Activated CD4-positive, alpha-beta T cell treated with anti-CD3 and anti-CD28 coated beads for 36 hours (primary cell): ENCODE results near the gene CCDC81. TPM values are rescaled to one million over a fixed set of nuclear protein-coding genes. Genes with fewer than 3 reads are reported as not detected.
"Not testable (repeated sequence)": the region's sequence is repeated elsewhere in the genome, so short reads cannot be mapped to it uniquely, and the experiment has no call there.

Source experiments
- ATAC-seq: fragments of 200-7000 bp; cut with Tn5 transposase; one replicate; pipeline ENCODE4 v1.10.0; 2021; ENCODE audit warnings: mild to moderate bottlenecking, moderate library complexity
- CTCF ChIA-PET: fragments of 350-600 bp; sonication (Branson Sonifier 250); formaldehyde crosslinking; loops from one replicate; lab custom pipeline; 2021; ENCODE audit warnings: antibody characterized with exemption; lab: Charles Lee
- POLR2A ChIA-PET: fragments of 350-600 bp; sonication (Branson Sonifier 250); formaldehyde crosslinking; loops from one replicate; lab custom pipeline; 2021; ENCODE audit warnings: antibody characterized with exemption, inconsistent platforms; lab: Charles Lee
- DNase-seq: peaks from one replicate; pipeline ENCODE4 v3.0.0-alpha.2; 2020
- H3K27ac Mint-ChIP-seq: one replicate; pipeline ENCODE4 v1.8.0; 2021; ENCODE audit warnings: mixed read lengths
- H3K27me3 Mint-ChIP-seq: one replicate; pipeline ENCODE4 v1.8.0; 2021; ENCODE audit warnings: mixed read lengths
- H3K36me3 Mint-ChIP-seq: one replicate; pipeline ENCODE4 v1.8.0; 2021; ENCODE audit warnings: low read depth, mixed read lengths
- H3K4me1 Mint-ChIP-seq: one replicate; pipeline ENCODE4 v1.8.0; 2021; ENCODE audit warnings: mixed read lengths
- H3K4me3 Mint-ChIP-seq: one replicate; pipeline ENCODE4 v1.8.0; 2021; ENCODE audit warnings: mild to moderate bottlenecking, moderate library complexity, mixed read lengths
- H3K9me3 Mint-ChIP-seq: one replicate; pipeline ENCODE4 v1.8.0; 2021; ENCODE audit warnings: low read depth, mixed read lengths
- intact Hi-C, 2 experiments: fragments of 100-400 bp; cut with DNase I in 1 of 2; cut with micrococcal nuclease in 1 of 2; formaldehyde crosslinking; loops; one replicate each; pipeline versions ENCODE4 v1.14.2 to v1.15.1; 2022 to 2024; cut with DNase I, micrococcal nuclease
- total RNA-seq, 2 experiments: library from RNA; stranded (reverse); gene quantifications; one replicate each; pipeline ENCODE4 v1.2.3, GENCODE V29; 2021

Gene CCDC81
- under 1 TPM; 0.79 to 0.82 TPM for total RNA-seq

DNA sequence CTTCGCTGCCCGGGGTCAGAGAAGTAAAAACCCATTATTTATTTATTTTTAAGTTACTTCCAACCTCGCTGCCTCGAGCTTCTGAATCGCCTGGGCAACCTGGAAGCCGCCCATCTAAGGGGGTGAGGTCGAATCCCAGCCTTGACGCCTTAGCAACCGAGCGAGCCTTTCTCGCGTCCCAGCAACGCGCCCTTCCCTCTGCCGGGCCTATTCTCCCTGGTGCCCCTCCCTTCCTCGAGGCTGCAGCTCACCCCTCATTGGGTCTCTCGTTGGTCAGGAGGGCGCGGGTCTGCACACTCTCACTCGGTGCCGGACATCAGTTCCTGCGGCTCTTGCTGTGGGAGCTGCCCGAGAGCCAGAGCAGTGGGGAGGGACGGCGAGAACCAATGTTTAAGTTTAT, at the start of gene CCDC81:
CCDC81 (plus strand) TSS at position 302 of the 400 bp plus-strand sequence. CDS start 277 bp downstream, outside the sequence.
- Mint-ChIP-seq H3K4me1 (no peaks in the 10 kb centered on the region), H3K27me3 (peaks cover 14% of the 10 kb centered on the region), H3K27ac (no peak within 1 kb of the TSS), H3K4me3 (no peak within 1 kb of the TSS), H3K36me3 (peaks cover 2% of the 10 kb centered on the region), H3K9me3 (no peaks in the 10 kb centered on the region)
- intact Hi-C loops, result no loop called here
- ATAC-seq (no peak), DNase-seq (no peak)
- ChIA-PET CTCF (interaction anchor here (0.7 kb wide), 1 partner anchor 70 kb away, joined by 3 read pairs; no protein-coding TSS in a partner anchor), POLR2A (no interaction called here)

DNA sequence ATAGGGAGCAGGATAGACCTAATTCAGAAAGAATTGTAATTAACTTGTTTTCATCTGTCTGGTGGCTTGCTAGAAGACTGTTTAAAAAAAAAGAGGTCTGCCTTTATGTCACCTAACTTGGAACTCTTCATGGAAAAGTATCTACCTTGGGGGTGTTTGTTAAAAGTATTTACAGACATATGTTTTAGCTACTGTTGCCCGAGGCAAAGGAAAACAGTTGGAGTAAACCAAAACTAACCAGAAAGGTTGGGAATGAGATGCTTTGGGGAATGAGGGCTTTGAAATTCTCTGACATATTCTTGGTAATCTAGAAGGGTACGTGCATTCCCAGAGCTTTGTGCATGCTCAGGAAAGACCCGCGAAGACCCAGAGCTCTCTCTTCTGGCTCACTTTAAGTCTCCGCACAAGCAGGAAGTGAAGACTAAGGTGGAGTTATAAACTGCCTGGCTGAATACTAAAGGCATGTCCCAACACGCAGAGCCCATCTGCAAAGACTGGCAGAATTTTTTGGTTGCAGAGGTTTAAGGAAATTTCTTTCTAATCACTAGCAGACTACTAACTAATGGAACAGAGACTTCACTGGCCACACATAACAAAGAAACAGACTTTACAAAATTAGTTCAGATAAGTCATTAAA, 39.4 kb upstream of the CCDC81 start:
- no peak for ATAC-seq
- CTCF ChIA-PET, result no interaction called here
- no peaks in the 10 kb centered on the region for H3K27me3 Mint-ChIP-seq
- no peak for DNase-seq
- H3K4me3 Mint-ChIP-seq, result no peak overlapping the region
- peaks cover 59% of the 10 kb centered on the region for H3K36me3 Mint-ChIP-seq
- POLR2A ChIA-PET, result no interaction called here
- no peak overlapping the region for H3K27ac Mint-ChIP-seq
- intact Hi-C loops, result no loop called here
- H3K9me3 Mint-ChIP-seq, result peaks cover 8% of the 10 kb centered on the region
- H3K4me1 Mint-ChIP-seq, result no peaks in the 10 kb centered on the region

DNA sequence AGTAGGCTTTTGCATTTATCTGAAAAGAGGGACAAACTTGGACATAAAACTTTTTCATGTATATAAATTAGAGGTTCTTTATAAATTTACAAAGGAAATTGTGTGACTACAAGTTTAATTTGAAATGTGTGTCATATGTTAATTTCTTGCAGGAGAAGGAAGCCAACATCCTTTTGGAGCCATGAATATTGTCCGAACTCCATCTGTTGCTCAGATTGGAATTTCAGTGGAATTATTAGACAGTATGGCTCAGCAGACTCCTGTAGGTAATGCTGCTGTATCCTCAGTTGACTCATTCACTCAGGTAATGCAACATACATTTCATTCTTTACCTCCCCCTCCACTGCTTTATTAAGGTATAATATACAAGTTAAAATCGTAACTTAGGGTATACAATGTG, 37.5 kb upstream of the CCDC81 start:
- intact Hi-C loops, result no loop called here
- CTCF ChIA-PET, result interaction anchor here (0.6 kb wide), 1 partner anchor 639 kb away, joined by 3 read pairs; no protein-coding TSS in a partner anchor

DNA sequence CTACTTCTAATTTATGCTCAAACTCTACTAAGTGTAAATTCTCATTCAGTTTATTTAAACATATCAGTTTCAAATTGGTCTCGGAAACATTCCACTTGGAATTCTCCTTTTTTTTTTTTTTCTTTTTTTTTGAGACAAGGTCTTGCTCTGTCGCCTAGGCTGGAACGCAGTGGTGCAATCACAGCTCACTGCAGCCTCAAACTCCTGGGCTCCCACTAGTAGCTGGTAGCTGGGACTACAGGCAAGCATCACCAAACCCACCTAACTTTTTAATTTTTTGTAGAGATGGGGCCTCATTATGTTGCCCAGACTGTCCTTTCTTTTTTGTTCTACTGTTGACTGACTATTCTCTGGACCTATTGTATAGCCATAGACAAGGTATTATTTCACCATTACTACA, 33.3 kb upstream of the CCDC81 start:
- intact Hi-C loops, result no loop called here
- DNase-seq, result no peak
- no peaks in the 10 kb centered on the region for H3K27me3 Mint-ChIP-seq
- H3K36me3 Mint-ChIP-seq, result peaks cover 54% of the 10 kb centered on the region
- peaks cover 17% of the 10 kb centered on the region for H3K4me1 Mint-ChIP-seq
- ChIA-PET POLR2A (no interaction called here), CTCF (interaction anchor here (0.6 to 0.7 kb wide), 2 partner anchors 721 to 1480 kb away, joined by 3 read pairs; no protein-coding TSS in a partner anchor)
- no peak for ATAC-seq
- no peak overlapping the region for H3K27ac Mint-ChIP-seq
- H3K9me3 Mint-ChIP-seq, result peaks cover 4% of the 10 kb centered on the region
- H3K4me3 Mint-ChIP-seq, result no peak overlapping the region

More for the DNA sequence above, 37.5 kb upstream of the CCDC81 start:
- Mint-ChIP-seq H3K27me3 (no peaks in the 10 kb centered on the region), H3K4me1 (peaks cover 3% of the 10 kb centered on the region), H3K36me3 (peaks cover 64% of the 10 kb centered on the region), H3K4me3 (no peak overlapping the region), H3K9me3 (peaks cover 8% of the 10 kb centered on the region), H3K27ac (no peak overlapping the region)
- no peak for ATAC-seq
- POLR2A ChIA-PET, result no interaction called here
- no peak for DNase-seq

DNA sequence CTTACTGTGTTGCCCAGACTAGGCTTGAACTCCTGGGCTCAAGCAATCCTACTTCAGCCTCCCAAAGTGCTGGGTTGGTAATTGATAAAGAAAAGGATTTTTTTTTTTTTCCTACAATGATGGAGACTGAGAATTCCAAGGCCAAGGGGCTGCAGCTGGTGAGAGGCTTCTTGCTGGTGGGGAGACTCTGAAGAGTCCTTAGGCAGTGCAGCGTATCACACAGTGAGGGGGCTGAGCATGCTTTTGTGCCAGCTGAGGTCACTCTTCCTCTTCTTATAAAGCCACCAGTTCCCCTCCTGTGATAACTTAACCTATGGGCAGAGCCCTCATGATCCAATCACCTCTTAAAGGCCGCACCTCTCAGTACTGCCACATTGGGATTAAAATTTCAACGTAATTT, 28.2 kb upstream of the CCDC81 start:
- H3K4me1 Mint-ChIP-seq, result peaks cover 17% of the 10 kb centered on the region
- H3K27me3 Mint-ChIP-seq, result no peaks in the 10 kb centered on the region
- ChIA-PET CTCF (no interaction called here), POLR2A (interaction anchor here (0.7 kb wide), 1 partner anchor 16 kb away, joined by 4 read pairs; no protein-coding TSS in a partner anchor)
- H3K4me3 Mint-ChIP-seq, result no peak overlapping the region
- H3K36me3 Mint-ChIP-seq, result peaks cover 14% of the 10 kb centered on the region
- no peak overlapping the region for H3K27ac Mint-ChIP-seq
- ATAC-seq (no peak), DNase-seq (no peak)
- H3K9me3 Mint-ChIP-seq, result no peaks in the 10 kb centered on the region
- intact Hi-C loops, result no loop called here

DNA sequence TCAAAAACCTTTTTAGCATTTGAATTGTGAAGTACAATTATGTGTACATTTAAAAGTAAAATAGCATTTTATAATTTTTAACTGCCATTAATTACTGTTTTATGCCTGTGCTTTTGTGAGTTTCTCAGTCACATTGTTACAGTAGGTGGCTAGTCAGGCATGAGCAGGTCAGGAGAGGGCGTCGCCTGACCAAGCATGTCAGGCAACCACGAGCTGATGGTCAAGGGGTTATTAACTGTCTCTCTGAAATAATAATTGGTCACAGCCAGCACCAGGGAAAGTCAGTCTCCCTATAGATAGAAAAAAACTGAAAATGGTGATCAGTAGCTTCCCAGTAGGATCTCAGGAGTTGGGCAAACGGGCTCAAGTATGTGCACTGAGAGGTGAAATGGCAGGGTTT, 19.4 kb upstream of the CCDC81 start:
- Mint-ChIP-seq H3K27ac (no peak overlapping the region), H3K27me3 (no peaks in the 10 kb centered on the region), H3K36me3 (no peaks in the 10 kb centered on the region), H3K4me3 (no peak overlapping the region), H3K4me1 (no peaks in the 10 kb centered on the region), H3K9me3 (no peaks in the 10 kb centered on the region)
- CTCF ChIA-PET, result interaction anchor here (0.6 to 0.8 kb wide), 2 partner anchors 17 to 626 kb away, joined by 3 read pairs; no protein-coding TSS in a partner anchor
- POLR2A ChIA-PET, result no interaction called here
- ATAC-seq, result no peak
- no peak for DNase-seq
- intact Hi-C loops, result no loop called here

DNA sequence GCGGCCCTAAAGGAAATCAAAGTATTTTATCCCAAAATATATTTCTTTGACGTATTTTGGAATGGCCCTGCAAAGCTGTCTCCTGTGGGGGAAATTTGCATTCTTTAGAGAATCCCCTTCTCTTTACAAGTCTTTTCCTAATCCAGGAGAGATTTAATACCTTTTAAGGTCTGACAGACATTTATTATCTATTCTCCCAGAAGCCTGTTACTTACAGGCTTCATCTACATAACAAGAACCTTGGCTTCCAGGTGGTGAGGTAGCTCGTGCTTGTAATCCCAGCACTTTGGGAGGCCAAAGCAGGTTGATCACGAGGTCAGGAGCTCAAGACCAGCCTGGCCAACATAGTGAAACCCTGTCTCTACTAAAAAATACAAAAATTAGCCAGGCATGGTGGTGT, 17.3 kb upstream of the CCDC81 start:
- H3K36me3 Mint-ChIP-seq, POLR2A ChIA-PET, ATAC-seq, H3K4me1 Mint-ChIP-seq, DNase-seq, H3K27ac Mint-ChIP-seq, intact Hi-C loops, H3K27me3 Mint-ChIP-seq, H3K4me3 Mint-ChIP-seq, H3K9me3 Mint-ChIP-seq: not testable (repeated sequence)
- CTCF ChIA-PET, result interaction anchor here (0.7 kb wide), 1 partner anchor 9 kb away, joined by 3 read pairs; no protein-coding TSS in a partner anchor

DNA sequence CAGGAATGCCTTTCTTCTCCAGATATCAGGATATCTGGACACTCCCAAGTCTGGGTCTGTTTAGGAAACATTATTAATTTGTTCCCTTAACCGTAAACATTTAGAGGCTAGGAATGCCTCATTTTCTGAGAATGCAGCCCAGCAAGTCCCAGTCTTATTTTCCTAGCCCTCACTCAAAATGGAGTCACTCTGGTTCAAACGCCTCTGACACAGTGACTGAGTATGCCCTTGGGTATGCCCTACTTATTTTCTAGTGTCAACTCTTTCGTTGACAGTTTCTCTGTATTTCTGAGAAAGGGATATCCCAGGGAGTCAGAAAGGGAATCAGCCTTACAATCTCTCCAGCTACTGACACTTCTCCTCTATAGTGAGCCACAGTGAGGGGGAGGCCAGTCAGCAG, 16.0 kb upstream of the CCDC81 start:
- intact Hi-C loops, result no loop called here
- no peak for ATAC-seq
- Mint-ChIP-seq H3K27ac (no peak overlapping the region), H3K36me3 (no peaks in the 10 kb centered on the region), H3K9me3 (no peaks in the 10 kb centered on the region), H3K4me1 (no peaks in the 10 kb centered on the region), H3K27me3 (no peaks in the 10 kb centered on the region), H3K4me3 (no peak overlapping the region)
- POLR2A ChIA-PET, result no interaction called here
- DNase-seq, result no peak
- CTCF ChIA-PET, result no interaction called here

DNA sequence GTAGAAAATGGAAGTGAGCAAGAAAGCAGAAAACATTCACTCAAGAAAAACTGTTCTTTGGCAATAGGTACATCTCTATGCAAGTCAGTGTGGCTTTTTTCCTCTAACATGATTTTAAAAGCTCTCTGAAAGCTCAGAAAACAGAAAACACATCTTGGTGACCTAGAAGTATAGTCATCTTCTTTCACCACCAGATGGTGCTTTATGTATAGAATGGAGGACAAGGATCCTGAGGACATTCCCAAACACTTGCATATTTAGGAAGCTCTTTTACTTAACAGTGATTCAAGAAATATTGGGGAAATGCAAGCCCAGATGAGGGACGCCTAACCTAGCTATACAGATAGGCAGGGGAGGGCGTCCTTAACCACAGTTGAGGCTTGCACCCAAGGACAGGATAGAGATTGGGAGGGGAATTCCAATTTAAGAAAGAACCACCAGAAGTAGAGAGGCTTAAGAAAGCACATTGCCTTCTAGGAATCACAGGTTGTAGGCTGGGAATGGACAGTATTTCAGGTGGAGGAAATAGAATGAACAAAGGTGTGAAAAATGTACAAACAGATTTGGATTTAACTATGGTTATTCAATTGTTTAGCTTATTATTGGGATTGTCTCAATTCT, 13.8 kb upstream of the CCDC81 start:
- ATAC-seq (no peak), DNase-seq (no peak)
- Mint-ChIP-seq H3K27me3 (no peaks in the 10 kb centered on the region), H3K4me3 (no peak overlapping the region), H3K36me3 (no peaks in the 10 kb centered on the region), H3K4me1 (no peaks in the 10 kb centered on the region), H3K27ac (no peak overlapping the region), H3K9me3 (no peaks in the 10 kb centered on the region)
- intact Hi-C loops, result no loop called here
- CTCF ChIA-PET, result interaction anchor here (0.5 to 1.2 kb wide), 3 partner anchors 10 to 196 kb away, joined by 3 to 4 read pairs (median 3); no protein-coding TSS in a partner anchor
- POLR2A ChIA-PET, result no interaction called here

DNA sequence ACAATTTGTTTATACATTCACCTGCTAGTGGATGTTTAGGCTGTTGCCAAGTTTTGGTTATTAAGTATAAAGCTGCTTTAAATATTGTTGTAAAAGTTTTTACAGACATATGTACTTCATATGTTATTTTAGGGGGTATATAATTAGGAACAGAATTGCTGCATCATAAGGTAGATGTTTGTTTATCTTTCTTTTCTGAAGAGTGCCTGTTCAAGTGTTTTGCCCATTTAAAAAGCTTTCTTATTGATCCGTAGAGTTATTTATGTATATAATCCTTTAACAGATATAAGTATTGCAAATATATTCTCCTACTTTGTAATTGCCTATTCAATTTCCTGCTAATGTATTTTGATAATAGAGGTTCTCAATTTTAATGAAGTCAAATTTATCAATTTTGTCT, 11.3 kb upstream of the CCDC81 start:
- Mint-ChIP-seq H3K36me3 (no peaks in the 10 kb centered on the region), H3K9me3 (no peaks in the 10 kb centered on the region), H3K27ac (no peak overlapping the region), H3K4me1 (no peaks in the 10 kb centered on the region), H3K27me3 (no peaks in the 10 kb centered on the region), H3K4me3 (no peak overlapping the region)
- ChIA-PET CTCF (interaction anchor here (0.5 to 1.0 kb wide), 2 partner anchors 31 to 174 kb away, joined by 3 to 4 read pairs; no protein-coding TSS in a partner anchor), POLR2A (no interaction called here)
- intact Hi-C loops, result no loop called here
- ATAC-seq, result no peak
- no peak for DNase-seq

DNA sequence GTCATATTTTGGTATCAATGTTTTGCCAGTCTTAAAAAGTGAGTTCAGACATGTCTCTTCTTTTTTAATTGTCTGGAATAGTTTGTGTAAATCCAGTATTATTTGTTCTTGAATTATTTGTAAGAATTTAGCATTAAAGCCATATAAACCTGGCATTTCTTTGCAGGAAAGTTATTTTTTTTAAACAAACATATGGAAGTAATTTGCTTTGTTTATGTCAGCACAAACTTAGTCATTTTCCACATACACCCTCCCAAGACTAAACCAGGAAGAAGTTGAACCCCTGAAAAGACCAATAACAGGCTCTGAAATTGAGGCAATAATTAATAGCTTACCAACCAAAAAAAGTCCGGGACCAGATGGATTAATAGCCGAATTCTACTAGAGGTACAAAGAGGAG, 9.1 kb upstream of the CCDC81 start:
- Mint-ChIP-seq H3K27ac (no peak overlapping the region), H3K9me3 (no peaks in the 10 kb centered on the region), H3K4me1 (no peaks in the 10 kb centered on the region), H3K36me3 (no peaks in the 10 kb centered on the region), H3K27me3 (no peaks in the 10 kb centered on the region), H3K4me3 (no peak overlapping the region)
- POLR2A ChIA-PET, result no interaction called here
- no peak for DNase-seq
- intact Hi-C loops, result no loop called here
- ATAC-seq, result no peak
- CTCF ChIA-PET, result no interaction called here

DNA sequence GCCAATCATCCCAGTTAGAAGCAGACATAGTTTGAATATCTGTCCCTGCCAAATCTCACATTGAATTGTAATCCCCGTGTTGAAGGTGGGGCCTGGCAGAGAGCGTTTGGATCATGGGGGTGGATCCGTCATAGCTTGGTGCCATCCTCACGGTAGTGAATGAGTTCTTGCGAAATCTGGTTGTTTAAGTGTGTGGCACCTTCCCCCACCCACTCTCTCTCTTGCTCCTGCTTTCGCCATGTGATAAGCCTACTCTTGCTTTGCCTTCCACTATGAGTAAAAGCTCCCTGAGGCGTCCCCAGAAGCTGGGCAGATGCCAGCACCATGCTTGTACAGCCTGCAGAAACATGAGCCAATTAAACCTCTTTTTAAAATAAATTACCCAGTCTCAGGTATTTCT, 5.0 kb upstream of the CCDC81 start:
- no peaks in the 10 kb centered on the region for H3K4me1 Mint-ChIP-seq
- H3K36me3 Mint-ChIP-seq, result no peaks in the 10 kb centered on the region
- intact Hi-C loops, result no loop called here
- no peak for ATAC-seq
- H3K4me3 Mint-ChIP-seq, result no peak overlapping the region
- peaks cover 8% of the 10 kb centered on the region for H3K27me3 Mint-ChIP-seq
- no peaks in the 10 kb centered on the region for H3K9me3 Mint-ChIP-seq
- POLR2A ChIA-PET, result no interaction called here
- DNase-seq, result no peak
- CTCF ChIA-PET, result no interaction called here
- H3K27ac Mint-ChIP-seq, result no peak overlapping the region
